HepG2 (cell line): ENCODE data around the gene RGL1. TPM values are rescaled to one million over a fixed set of nuclear protein-coding genes. Genes with fewer than 3 reads are reported as not detected.

Experiments used
- ETV5 ChIP-seq: IDR thresholded peaks from 2 replicates; pipeline ENCODE4 v1.6.1; 2018; ENCODE audit warnings: missing biosample characterization, missing genetic modification reagents, inconsistent platforms, borderline replicate concordance
- FOXK1 ChIP-seq: sonication (generic); formaldehyde crosslinking; IDR thresholded peaks from 2 replicates; pipeline ENCODE4 v1.4.0; 2020; ENCODE audit warnings: low read depth, missing genetic modification reagents, borderline replicate concordance
- FOXP1 ChIP-seq, 2 experiments: fragments of 450-650 bp in 1 of 2; IDR thresholded peaks; 2 replicates each; pipeline ENCODE4 v1.6.1; 2017 to 2018; ENCODE audit warnings: antibody characterized with exemption in 1 of 2
- GATAD1 ChIP-seq: IDR thresholded peaks from 2 replicates; pipeline ENCODE4 v1.6.1; 2016; ENCODE audit warnings: missing genetic modification reagents, missing compliant biosample characterization
- KMT2B ChIP-seq: IDR thresholded peaks from 2 replicates; pipeline ENCODE4 v1.6.1; 2016; ENCODE audit warnings: missing genetic modification reagents, missing compliant biosample characterization
- MED8 ChIP-seq: sonication (generic); formaldehyde crosslinking; IDR thresholded peaks from 2 replicates; pipeline ENCODE4 v1.8.1; 2023; ENCODE audit warnings: mild to moderate bottlenecking, missing genetic modification reagents; ENCODE audit not compliant: insufficient replicate concordance
- MEIS2 ChIP-seq: sonication (generic); formaldehyde crosslinking; IDR thresholded peaks from 2 replicates; pipeline ENCODE4 v1.9.0; 2021; ENCODE audit warnings: mild to moderate bottlenecking, missing genetic modification reagents
- MYNN ChIP-seq: sonication (generic); formaldehyde crosslinking; IDR thresholded peaks from 2 replicates; pipeline ENCODE4 v1.4.0; 2020; ENCODE audit warnings: mild to moderate bottlenecking, low read depth, missing genetic modification reagents
- NR2F2 ChIP-seq: IDR thresholded peaks from 2 replicates; pipeline ENCODE4 v1.6.1; 2012; ENCODE audit warnings: low read depth, inconsistent platforms, borderline replicate concordance
- PCBP2 ChIP-seq: fragments of 200-400 bp; formaldehyde crosslinking; optimal IDR thresholded peaks from 2 replicates; pipeline ENCODE3; 2018; ENCODE audit warnings: low read length, low read depth; ENCODE audit not compliant: poor library complexity, severe bottlenecking
- SALL2 ChIP-seq: sonication (generic); formaldehyde crosslinking; IDR thresholded peaks from 2 replicates; pipeline ENCODE4 v1.8.1; 2023; ENCODE audit warnings: mild to moderate bottlenecking, missing genetic modification reagents, inconsistent platforms
- SOX5 ChIP-seq: IDR thresholded peaks from 2 replicates; pipeline ENCODE4 v1.6.1; 2016; ENCODE audit warnings: borderline replicate concordance
- SOX6 ChIP-seq, 2 experiments: fragments of 450-650 bp in 1 of 2; sonication (generic) in 1 of 2; formaldehyde crosslinking in 1 of 2; IDR thresholded peaks; 2 replicates each; pipeline versions ENCODE4 v1.4.0 to v1.6.1; 2017 to 2020; ENCODE audit warnings: antibody characterized with exemption in 1 of 2, mild to moderate bottlenecking in 1 of 2, missing genetic modification reagents in 1 of 2
- TEAD3 ChIP-seq: optimal IDR thresholded peaks from 2 replicates; pipeline ENCODE3; 2016; ENCODE audit warnings: borderline replicate concordance
- THRA ChIP-seq: sonication (generic); formaldehyde crosslinking; IDR thresholded peaks from 2 replicates; pipeline ENCODE4 v1.4.0; 2020; ENCODE audit warnings: missing genetic modification reagents, borderline replicate concordance
- ZBTB4 ChIP-seq: sonication (generic); formaldehyde crosslinking; IDR thresholded peaks from 2 replicates; pipeline ENCODE4 v1.4.0; 2020; ENCODE audit warnings: missing genetic modification reagents, mild to moderate bottlenecking, borderline replicate concordance
- ZFP37 ChIP-seq: sonication (generic); formaldehyde crosslinking; IDR thresholded peaks from 2 replicates; pipeline ENCODE4 v1.4.0; 2020; ENCODE audit warnings: missing genetic modification reagents, borderline replicate concordance
- ZFYVE20 ChIP-seq: sonication (generic); formaldehyde crosslinking; IDR thresholded peaks from 2 replicates; pipeline ENCODE4 v1.8.0; 2023; ENCODE audit warnings: low read depth, mild to moderate bottlenecking, moderate library complexity, missing genetic modification reagents, borderline replicate concordance
- ZMAT5 ChIP-seq: sonication (generic); formaldehyde crosslinking; IDR thresholded peaks from 2 replicates; pipeline ENCODE4 v1.5.0; 2020; ENCODE audit warnings: mild to moderate bottlenecking, low read depth, missing genetic modification reagents, borderline replicate concordance
- ZMYM4 ChIP-seq: sonication (generic); formaldehyde crosslinking; IDR thresholded peaks from 2 replicates; pipeline ENCODE4 v1.8.1; 2023; ENCODE audit warnings: mild to moderate bottlenecking, missing genetic modification reagents
- ZNF138 ChIP-seq: sonication (generic); formaldehyde crosslinking; IDR thresholded peaks from 2 replicates; pipeline ENCODE4 v1.5.0; 2020; ENCODE audit warnings: mild to moderate bottlenecking, low read depth, missing genetic modification reagents
- ZNF180 ChIP-seq: sonication (generic); formaldehyde crosslinking; IDR thresholded peaks from 2 replicates; pipeline ENCODE4 v1.4.0; 2020; ENCODE audit warnings: low read depth, missing genetic modification reagents, borderline replicate concordance
- ZNF326 ChIP-seq: sonication (generic); formaldehyde crosslinking; IDR thresholded peaks from 2 replicates; pipeline ENCODE4 v1.4.0; 2020; ENCODE audit warnings: missing genetic modification reagents, borderline replicate concordance
- ZNF607 ChIP-seq: sonication (generic); formaldehyde crosslinking; IDR thresholded peaks from 2 replicates; pipeline ENCODE4 v1.5.1; 2020; ENCODE audit warnings: missing genetic modification reagents, mild to moderate bottlenecking, borderline replicate concordance
- ZNF644 ChIP-seq: IDR thresholded peaks from 2 replicates; pipeline ENCODE4 v1.6.1; 2016; ENCODE audit warnings: low read depth
- ZNF792 ChIP-seq: IDR thresholded peaks from 2 replicates; pipeline ENCODE4 v1.6.1; 2016
- ZSCAN9 ChIP-seq: IDR thresholded peaks from 2 replicates; pipeline ENCODE4 v1.6.1; 2016; ENCODE audit warnings: borderline replicate concordance
- polyA plus RNA-seq, 8 experiments: library from polyadenylated mRNA; depleted of rRNA in 3 of 8; stranded (reverse) in 7 of 8; unstranded in 1 of 8; fragments of >200 nt; fragmentation: Illumina TruSeq in 4 of 8; extraction: Trizol in 4 of 8; gene quantifications; 2 replicates each; pipeline versions ENCODE4 v1.2.1 to v1.2.3, GENCODE V29; 2011 to 2016; ENCODE audit warnings: low read depth in 4 of 8, missing spikeins in 1 of 8, mixed read lengths in 1 of 8; ENCODE audit not compliant: insufficient read depth in 1 of 8
- total RNA-seq, 5 experiments: library from RNA; depleted of rRNA; stranded (reverse); fragments of >200 nt; fragmentation: Illumina TruSeq; extraction: Trizol; gene quantifications; 2 replicates each; pipeline ENCODE4 v1.2.3, GENCODE V29; 2016; ENCODE audit warnings: low read depth in 1 of 5

The RGL1 gene
- total and polyA plus RNA-seq, 2 of the 13 experiments (the other 11 are each of a cell fraction or from before 2014, with no cell fraction given) = 3.5 to 4.7 TPM

GRCh38 chr1:183780159-183780558 lies 24.8 kb upstream of the RGL1 start (continued):
- peak; percentile 84 for TF ChIP-seq FOXK1 (CRISPR knock-in tag)
- no peak for TF ChIP-seq PCBP2
- TF ChIP-seq MEIS2 (CRISPR knock-in tag) = 0 out of 2 replicates have a peak, but pooled peaks have one; percentile 30
- TF ChIP-seq MYNN (CRISPR knock-in tag) = no peak
- TF ChIP-seq ZMAT5 (CRISPR knock-in tag) = no peak
- TF ChIP-seq MED8 (CRISPR knock-in tag) = no peak
- TF ChIP-seq ZNF607 (CRISPR knock-in tag) = peak; percentile 22; the same call in 1 of the 2 replicates
- TF ChIP-seq ZNF792 (CRISPR knock-in tag) = peak; percentile 78; the same call in 1 of the 2 replicates
- TF ChIP-seq TEAD3 (CRISPR knock-in tag) = peak; percentile 45
- TF ChIP-seq ZFP37 (CRISPR knock-in tag) = no peak
- peak; percentile 91 for TF ChIP-seq ETV5 (CRISPR knock-in tag)
- TF ChIP-seq FOXP1 (IDR thresholded peaks at IDR 0.05) = no peak
- peak; percentile 70 for TF ChIP-seq FOXP1 (CRISPR knock-in tag; IDR thresholded peaks at IDR 0.05)
- TF ChIP-seq ZSCAN9 (CRISPR knock-in tag) = peak; percentile 33; the same call in 1 of the 2 replicates
- no peak for TF ChIP-seq SOX6 (IDR thresholded peaks at IDR 0.05)
- TF ChIP-seq SOX6 (CRISPR knock-in tag; IDR thresholded peaks at IDR 0.05) = peak; percentile 64
- TF ChIP-seq ZBTB4 = no peak
- no peak for TF ChIP-seq ZFYVE20 (CRISPR knock-in tag)
- peak; percentile 56; the same call in 1 of the 2 replicates for TF ChIP-seq ZNF644 (CRISPR knock-in tag)
- 0 out of 2 replicates have a peak, but pooled peaks have one; percentile 45 for TF ChIP-seq KMT2B (CRISPR knock-in tag)
- TF ChIP-seq THRA (CRISPR knock-in tag) = peak; percentile 98
- no peak for TF ChIP-seq ZNF138 (CRISPR knock-in tag)
- TF ChIP-seq ZNF180 = no peak
- TF ChIP-seq GATAD1 (CRISPR knock-in tag) = peak; percentile 31; the same call in 1 of the 2 replicates
- TF ChIP-seq ZMYM4 = peak; percentile 61; the same call in 1 of the 2 replicates
- peak; percentile 48; the same call in 1 of the 2 replicates for TF ChIP-seq SOX5 (CRISPR knock-in tag)
- no peak for TF ChIP-seq ZNF326 (CRISPR knock-in tag)
- TF ChIP-seq NR2F2 = 0 out of 2 replicates have a peak, but pooled peaks have one; percentile 40
- no peak for TF ChIP-seq SALL2 (CRISPR knock-in tag)
